GM06990 (cell line): Measurements from ENCODE around the gene LRP1B.

Experiments
- DNase-seq: peaks from one replicate; pipeline ENCODE4 v3.0.0-alpha.2; 2011; ENCODE audit not compliant: insufficient read length; ENCODE audit errors: extremely low read depth
- H3K27me3 ChIP-seq: replicated peaks from 2 replicates; pipeline ENCODE4 v1.6.0; 2011; ENCODE audit warnings: low read length; ENCODE audit not compliant: control insufficient read depth, insufficient read depth
- H3K36me3 ChIP-seq: 2 replicates; pipeline ENCODE4 v1.5.1; 2011; ENCODE audit warnings: low read length; ENCODE audit not compliant: control insufficient read depth, insufficient read depth
- H3K4me3 ChIP-seq: replicated peaks from 2 replicates; pipeline ENCODE4 v1.5.1; 2011; ENCODE audit warnings: low read depth, mild to moderate bottlenecking, control low read depth, low read length
- TF ChIP-seq, protein P1 (sequence below): IDR thresholded peaks from 2 replicates; pipeline ENCODE4 v1.5.1; 2011; ENCODE audit warnings: low read length, control low read depth, mild to moderate bottlenecking, inconsistent platforms; ENCODE audit not compliant: insufficient read depth, poor library complexity, severe bottlenecking

The LRP1B gene

DNA sequence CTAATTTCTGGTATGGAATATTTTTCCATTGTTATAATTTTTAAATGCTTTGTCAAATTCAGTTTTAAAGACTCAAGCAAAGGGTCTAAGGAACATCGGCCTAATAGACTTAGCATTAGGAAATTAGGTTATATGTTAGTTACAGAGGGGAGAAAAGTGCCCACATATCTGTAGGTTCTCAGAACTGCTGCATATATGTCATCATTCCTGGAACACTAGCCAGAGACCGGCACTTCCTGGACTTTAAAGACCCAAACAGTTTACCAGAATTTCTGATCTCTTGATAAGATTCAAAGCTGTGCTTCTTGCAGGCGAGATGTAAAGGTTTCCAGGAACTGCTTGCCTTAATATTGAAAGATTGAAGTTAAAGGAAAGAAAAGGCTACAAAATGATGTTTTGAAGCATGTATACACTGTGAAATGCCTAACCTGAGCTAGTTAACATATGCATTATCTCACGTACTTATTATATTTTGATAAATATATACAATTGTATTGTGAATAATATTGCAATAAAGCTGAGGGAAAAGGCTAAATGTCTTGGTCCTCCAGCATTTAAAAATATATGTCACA, 993.6 kb downstream of the LRP1B start:
- no peaks in the 10 kb centered on the region for H3K36me3 ChIP-seq
- H3K27me3 ChIP-seq = no peaks in the 10 kb centered on the region
- TF ChIP-seq, protein P1, sequence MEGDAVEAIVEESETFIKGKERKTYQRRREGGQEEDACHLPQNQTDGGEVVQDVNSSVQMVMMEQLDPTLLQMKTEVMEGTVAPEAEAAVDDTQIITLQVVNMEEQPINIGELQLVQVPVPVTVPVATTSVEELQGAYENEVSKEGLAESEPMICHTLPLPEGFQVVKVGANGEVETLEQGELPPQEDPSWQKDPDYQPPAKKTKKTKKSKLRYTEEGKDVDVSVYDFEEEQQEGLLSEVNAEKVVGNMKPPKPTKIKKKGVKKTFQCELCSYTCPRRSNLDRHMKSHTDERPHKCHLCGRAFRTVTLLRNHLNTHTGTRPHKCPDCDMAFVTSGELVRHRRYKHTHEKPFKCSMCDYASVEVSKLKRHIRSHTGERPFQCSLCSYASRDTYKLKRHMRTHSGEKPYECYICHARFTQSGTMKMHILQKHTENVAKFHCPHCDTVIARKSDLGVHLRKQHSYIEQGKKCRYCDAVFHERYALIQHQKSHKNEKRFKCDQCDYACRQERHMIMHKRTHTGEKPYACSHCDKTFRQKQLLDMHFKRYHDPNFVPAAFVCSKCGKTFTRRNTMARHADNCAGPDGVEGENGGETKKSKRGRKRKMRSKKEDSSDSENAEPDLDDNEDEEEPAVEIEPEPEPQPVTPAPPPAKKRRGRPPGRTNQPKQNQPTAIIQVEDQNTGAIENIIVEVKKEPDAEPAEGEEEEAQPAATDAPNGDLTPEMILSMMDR = no peak
- no peak overlapping the region for H3K4me3 ChIP-seq
- DNase-seq = no peak

DNA sequence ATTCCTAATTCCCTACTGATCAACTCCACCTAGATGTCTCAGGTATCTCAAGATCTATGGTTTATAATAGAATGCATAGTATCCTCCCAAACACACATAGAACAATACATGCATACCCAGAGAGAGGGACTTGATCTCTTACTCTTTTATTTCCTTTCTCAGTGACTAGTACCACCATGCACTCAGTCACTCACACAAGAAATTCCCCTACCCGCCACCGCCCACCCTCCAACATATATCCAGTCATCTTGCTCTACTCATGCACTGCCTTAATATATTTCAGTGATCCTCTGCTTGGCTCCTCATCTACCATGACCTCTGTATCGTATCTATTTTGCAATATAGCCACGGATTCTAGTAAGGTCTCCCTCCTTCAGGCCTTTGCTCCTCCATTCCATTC, 996.9 kb downstream of the LRP1B start:
- Histone ChIP-seq H3K27me3 (no peaks in the 10 kb centered on the region), H3K36me3 (no peaks in the 10 kb centered on the region), H3K4me3 (no peak overlapping the region)
- TF ChIP-seq, protein P1 = no peak
- DNase-seq = no peak

GRCh38 chr2:141125432-141125831, 1005.4 kb downstream of the LRP1B start:
- H3K36me3 ChIP-seq = no peaks in the 10 kb centered on the region
- H3K4me3 ChIP-seq = no peak overlapping the region
- TF ChIP-seq, protein P1 = no peak
- DNase-seq = no peak
- no peaks in the 10 kb centered on the region for H3K27me3 ChIP-seq

- no peak overlapping the region for H3K4me3 ChIP-seq
- TF ChIP-seq, protein P1 = no peak
- no peak for DNase-seq
- H3K27me3 ChIP-seq = no peaks in the 10 kb centered on the region
- H3K36me3 ChIP-seq = no peaks in the 10 kb centered on the region
Observed at GRCh38 chr2:141118836-141119235, 1012.0 kb downstream of the LRP1B start.

DNA sequence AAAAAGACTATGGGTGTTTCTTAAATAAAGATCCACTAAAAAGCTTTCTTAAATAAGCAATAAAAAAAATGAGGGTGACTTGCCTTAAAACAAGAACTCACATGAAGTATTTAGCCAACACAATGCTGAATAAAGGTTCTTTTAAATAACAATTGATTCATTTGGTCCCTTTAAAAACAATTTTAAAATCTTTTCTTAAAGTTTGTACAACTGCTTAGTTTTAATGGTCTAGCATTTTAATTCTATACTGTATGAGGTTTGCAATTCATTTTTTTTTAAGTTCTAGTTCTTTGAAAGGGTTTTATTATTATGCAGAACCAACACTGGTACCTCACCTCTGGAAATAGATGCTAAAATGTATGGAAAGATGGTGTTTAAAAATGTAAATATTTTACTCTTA, 1017.5 kb downstream of the LRP1B start:
- TF ChIP-seq, protein P1 = no peak
- Histone ChIP-seq H3K4me3 (no peak overlapping the region), H3K27me3 (no peaks in the 10 kb centered on the region), H3K36me3 (no peaks in the 10 kb centered on the region)
- DNase-seq = no peak

DNA sequence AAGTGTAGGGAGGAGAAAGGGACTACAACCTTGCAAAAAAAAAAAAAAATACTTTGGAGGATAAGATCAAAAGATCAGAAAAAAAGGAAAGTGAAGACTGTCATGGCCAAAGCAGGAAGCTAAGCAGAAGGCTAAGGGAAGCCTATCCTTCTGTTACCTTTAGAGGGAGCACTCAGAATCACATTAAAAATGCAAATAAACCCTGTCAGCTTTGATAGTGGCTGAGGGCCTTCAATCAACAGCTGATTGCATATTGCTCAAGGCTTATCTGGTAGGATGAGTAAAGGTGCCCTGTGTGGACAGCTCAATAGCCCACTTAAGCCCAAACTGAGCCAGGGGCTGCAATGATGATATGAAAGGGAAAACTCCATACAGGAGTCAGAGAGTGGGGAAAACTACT, 1021.2 kb downstream of the LRP1B start:
- TF ChIP-seq, protein P1 = no peak
- no peak for DNase-seq
- no peaks in the 10 kb centered on the region for H3K36me3 ChIP-seq

More for the DNA sequence above, 1021.2 kb downstream of the LRP1B start:
- H3K27me3 ChIP-seq = no peaks in the 10 kb centered on the region
- no peak overlapping the region for H3K4me3 ChIP-seq
